Activated T-helper 2 cell treated with anti-CD3 and anti-CD28 coated beads, Interferon-gamma antibody, Interleukin-2, Interleukin-4, amounts not matched to agents 10 μg/mL and 5 μg/mL and 100 μg/mL, durations not matched to agents 14 hours and 24 hours and 36 hours (primary cell): ENCODE data around the gene ECHS1. TPM values are rescaled to one million over a fixed set of nuclear protein-coding genes. Genes with fewer than 3 reads are reported as not detected.

ENCODE experiments used
- DNase-seq: peaks from one replicate; pipeline ENCODE4 v3.0.0; 2021; ENCODE audit warnings: low spot score
- H3K27ac Mint-ChIP-seq: one replicate; pipeline ENCODE4 v1.8.0; 2021; ENCODE audit warnings: mixed read lengths
- H3K27me3 Mint-ChIP-seq: one replicate; pipeline ENCODE4 v1.8.0; 2021; ENCODE audit warnings: low read depth, mixed read lengths
- H3K36me3 Mint-ChIP-seq: one replicate; pipeline ENCODE4 v1.8.0; 2021; ENCODE audit warnings: low read depth, mixed read lengths
- H3K4me1 Mint-ChIP-seq: one replicate; pipeline ENCODE4 v1.8.0; 2021; ENCODE audit warnings: low read depth, mixed read lengths
- H3K4me3 Mint-ChIP-seq: one replicate; pipeline ENCODE4 v1.8.0; 2021; ENCODE audit warnings: low read depth, mild to moderate bottlenecking, moderate library complexity, mixed read lengths
- H3K9me3 Mint-ChIP-seq: one replicate; pipeline ENCODE4 v1.8.0; 2021; ENCODE audit warnings: mixed read lengths
- intact Hi-C: fragments of 100-400 bp; cut with micrococcal nuclease; formaldehyde crosslinking; loops from one replicate; pipeline ENCODE4 v1.15.1; 2023
- total RNA-seq: library from RNA; stranded (reverse); gene quantifications from 2 replicates; pipeline ENCODE4 v1.2.3, GENCODE V29; 2022

ECHS1 gene
- total RNA-seq, 1 donor from 2014 or later: 74.2 TPM

DNA sequence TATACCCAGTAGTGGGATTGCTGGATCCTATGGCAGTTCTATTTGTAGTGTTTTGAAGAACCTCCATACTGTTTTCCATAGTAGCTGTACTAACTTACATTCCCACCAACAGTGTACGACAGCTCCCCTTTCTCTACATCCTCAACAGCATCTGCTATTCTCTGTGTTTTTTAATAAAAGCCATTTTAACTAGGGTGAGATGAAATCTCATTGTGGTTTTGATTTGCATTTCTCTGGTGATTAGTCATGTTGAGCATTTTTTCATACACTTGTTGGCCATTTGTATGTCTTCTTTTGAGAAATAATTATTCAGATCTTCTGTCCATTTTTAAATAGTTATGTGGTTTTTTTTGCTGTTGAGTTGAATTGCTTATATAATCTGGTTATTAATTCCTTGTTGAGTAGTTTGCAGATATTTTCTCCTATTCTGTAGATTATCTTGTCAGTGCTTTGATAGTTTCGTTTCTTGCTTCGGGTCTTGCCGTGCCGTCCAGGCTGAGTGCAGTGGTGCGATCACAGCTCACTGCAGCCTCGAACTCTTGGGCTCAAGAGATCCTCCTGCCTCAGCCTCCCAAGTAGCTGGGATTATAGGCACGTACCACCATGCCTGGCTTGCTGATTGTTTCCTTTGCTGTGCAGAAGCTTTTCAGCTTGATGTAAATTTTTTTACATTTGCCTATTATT lies 32.8 kb upstream of the ECHS1 start:
- peaks cover 91% of the 10 kb centered on the region for H3K36me3 Mint-ChIP-seq
- DNase-seq: no peak
- H3K9me3 Mint-ChIP-seq: peaks cover 32% of the 10 kb centered on the region
- intact Hi-C loops: no loop called here
- H3K27ac Mint-ChIP-seq: no peak overlapping the region
- H3K27me3 Mint-ChIP-seq: no peaks in the 10 kb centered on the region
- no peak overlapping the region for H3K4me3 Mint-ChIP-seq
- peaks cover 28% of the 10 kb centered on the region for H3K4me1 Mint-ChIP-seq

DNA sequence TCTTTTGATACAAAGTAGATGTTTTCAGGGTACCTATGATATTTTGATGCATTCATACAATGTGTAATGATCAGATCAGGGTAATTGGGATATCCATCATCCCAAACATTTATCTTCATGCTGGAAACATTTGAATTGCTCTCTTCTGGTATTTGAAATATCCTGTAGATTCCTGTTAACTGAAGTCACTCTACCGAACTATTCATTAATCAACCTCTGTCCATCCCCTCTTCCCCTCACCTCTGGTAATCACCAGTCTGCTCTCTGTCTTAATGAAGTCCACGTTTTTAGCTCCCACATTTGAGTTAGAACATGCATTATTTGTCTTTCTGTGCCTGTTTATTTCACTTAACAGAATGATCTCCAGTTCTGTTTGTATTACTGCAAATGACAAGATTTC lies 32.1 kb upstream of the ECHS1 start:
- no peak overlapping the region for H3K4me3 Mint-ChIP-seq
- intact Hi-C loops: no loop called here
- H3K9me3 Mint-ChIP-seq: peaks cover 25% of the 10 kb centered on the region
- peaks cover 33% of the 10 kb centered on the region for H3K4me1 Mint-ChIP-seq
- no peaks in the 10 kb centered on the region for H3K27me3 Mint-ChIP-seq
- no peak overlapping the region for H3K27ac Mint-ChIP-seq
- H3K36me3 Mint-ChIP-seq: peaks cover 89% of the 10 kb centered on the region
- DNase-seq: no peak

DNA sequence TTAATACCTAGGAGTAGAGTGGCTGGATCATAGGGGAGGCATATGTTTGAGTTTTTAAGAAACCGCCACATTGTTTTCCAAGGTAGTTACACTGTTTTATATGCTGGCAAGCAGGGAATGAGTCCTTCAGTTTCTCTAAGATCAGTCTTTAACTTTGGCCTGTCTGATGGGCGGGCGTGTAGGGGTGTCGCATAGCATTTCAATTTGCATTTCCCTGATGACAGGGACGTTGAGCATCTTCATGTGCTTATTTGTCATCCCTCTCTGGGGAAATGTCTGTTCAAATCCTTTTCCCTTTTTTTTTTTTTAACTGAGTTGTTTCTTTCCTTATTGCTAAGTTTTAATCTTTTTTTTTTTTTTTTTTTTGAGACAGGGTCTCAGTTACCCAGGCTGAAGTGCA lies 30.6 kb upstream of the ECHS1 start:
- peaks cover 87% of the 10 kb centered on the region for H3K36me3 Mint-ChIP-seq
- no peak for DNase-seq
- H3K4me1 Mint-ChIP-seq: peaks cover 35% of the 10 kb centered on the region
- no peaks in the 10 kb centered on the region for H3K27me3 Mint-ChIP-seq
- H3K9me3 Mint-ChIP-seq: peaks cover 12% of the 10 kb centered on the region
- H3K4me3 Mint-ChIP-seq: no peak overlapping the region
- intact Hi-C loops: no loop called here
- no peak overlapping the region for H3K27ac Mint-ChIP-seq

DNA sequence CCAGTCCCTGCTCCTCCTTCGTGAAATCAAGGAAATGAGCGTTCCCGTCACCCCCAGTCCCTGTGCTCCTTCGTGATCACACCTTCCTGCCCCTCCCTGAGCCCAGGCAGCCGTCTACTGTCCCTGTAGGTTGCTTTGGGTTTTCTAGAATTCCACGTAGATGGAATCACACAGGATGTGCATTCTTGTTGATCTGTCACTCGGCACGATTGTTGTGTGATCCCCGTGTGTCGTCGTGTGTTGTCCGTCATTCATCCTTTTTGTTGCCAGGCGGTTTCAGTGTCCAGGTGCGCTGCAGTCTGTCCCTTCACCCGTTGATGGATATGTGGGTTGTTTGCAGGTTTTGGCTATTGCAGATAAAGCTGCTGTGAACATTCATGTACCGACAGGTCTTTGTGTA lies 30.2 kb upstream of the ECHS1 start:
- intact Hi-C loops: no loop called here
- H3K27ac Mint-ChIP-seq: no peak overlapping the region
- peaks cover 8% of the 10 kb centered on the region for H3K9me3 Mint-ChIP-seq
- DNase-seq: no peak
- peaks cover 35% of the 10 kb centered on the region for H3K4me1 Mint-ChIP-seq
- H3K36me3 Mint-ChIP-seq: peaks cover 87% of the 10 kb centered on the region
- H3K4me3 Mint-ChIP-seq: no peak overlapping the region
- no peaks in the 10 kb centered on the region for H3K27me3 Mint-ChIP-seq

DNA sequence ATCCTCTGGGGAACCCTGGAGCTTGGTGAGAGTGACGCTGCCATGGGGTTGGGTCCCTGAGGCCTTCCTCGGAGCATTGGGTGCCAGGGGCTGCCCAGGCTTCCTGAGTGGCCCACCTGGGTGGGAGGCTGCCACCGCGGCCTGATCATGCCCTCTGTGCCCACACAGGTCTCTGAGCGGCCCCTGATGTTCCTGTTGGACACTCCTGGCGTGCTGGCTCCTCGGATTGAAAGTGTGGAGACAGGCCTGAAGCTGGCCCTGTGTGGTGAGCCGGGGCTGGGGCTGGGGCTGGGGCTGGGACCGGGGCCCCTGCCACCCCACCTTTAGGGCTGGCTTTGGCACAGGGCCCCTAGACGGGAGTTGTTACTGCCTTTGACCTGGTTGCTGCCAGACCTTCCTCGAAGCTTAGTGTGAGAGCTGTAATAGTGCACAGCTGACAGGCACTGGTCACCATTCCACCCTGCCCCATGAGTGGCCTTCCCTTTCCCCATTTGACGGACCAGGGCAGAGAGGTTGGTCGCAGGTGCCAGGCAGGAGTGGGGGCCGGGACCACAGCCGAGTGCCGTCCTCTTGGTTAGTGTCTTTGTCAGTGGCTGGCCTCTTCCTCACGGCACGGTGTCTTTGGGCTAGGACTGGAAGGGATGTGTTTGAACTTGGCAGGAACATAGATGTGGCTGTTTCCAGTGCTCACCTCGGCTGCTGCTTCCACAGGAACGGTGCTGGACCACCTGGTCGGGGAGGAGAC lies 29.0 kb upstream of the ECHS1 start:
- no peak overlapping the region for H3K27ac Mint-ChIP-seq
- intact Hi-C loops: no loop called here
- H3K36me3 Mint-ChIP-seq: peaks cover 84% of the 10 kb centered on the region
- no peaks in the 10 kb centered on the region for H3K9me3 Mint-ChIP-seq
- no peak for DNase-seq
- H3K4me1 Mint-ChIP-seq: peaks cover 35% of the 10 kb centered on the region
- no peaks in the 10 kb centered on the region for H3K27me3 Mint-ChIP-seq
- H3K4me3 Mint-ChIP-seq: no peak overlapping the region

DNA sequence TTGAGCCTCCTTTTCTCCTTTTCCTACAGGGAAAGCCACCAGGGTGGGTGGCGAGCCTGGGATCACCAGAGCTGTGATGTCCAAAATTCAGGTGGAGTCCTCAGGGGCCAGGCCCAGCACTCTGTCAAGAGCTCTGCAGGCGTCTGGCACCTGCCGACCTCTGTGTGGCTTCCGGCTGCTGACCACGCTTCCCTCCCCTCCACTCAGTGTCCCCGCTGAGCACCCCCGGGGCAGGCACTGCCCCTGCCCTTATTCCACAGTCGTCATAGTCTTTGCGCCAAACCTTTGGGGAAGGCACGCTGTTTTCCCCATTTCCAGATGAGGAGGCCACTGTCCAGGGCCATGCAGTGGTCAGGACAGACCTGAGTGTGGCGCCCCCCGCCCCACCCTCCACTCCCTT lies 28.3 kb upstream of the ECHS1 start:
- no peaks in the 10 kb centered on the region for H3K27me3 Mint-ChIP-seq
- peaks cover 84% of the 10 kb centered on the region for H3K36me3 Mint-ChIP-seq
- DNase-seq: peak; percentile 7
- H3K4me1 Mint-ChIP-seq: peaks cover 31% of the 10 kb centered on the region
- no peak overlapping the region for H3K27ac Mint-ChIP-seq
- no peak overlapping the region for H3K4me3 Mint-ChIP-seq
- intact Hi-C loops: no loop called here
- no peaks in the 10 kb centered on the region for H3K9me3 Mint-ChIP-seq

DNA sequence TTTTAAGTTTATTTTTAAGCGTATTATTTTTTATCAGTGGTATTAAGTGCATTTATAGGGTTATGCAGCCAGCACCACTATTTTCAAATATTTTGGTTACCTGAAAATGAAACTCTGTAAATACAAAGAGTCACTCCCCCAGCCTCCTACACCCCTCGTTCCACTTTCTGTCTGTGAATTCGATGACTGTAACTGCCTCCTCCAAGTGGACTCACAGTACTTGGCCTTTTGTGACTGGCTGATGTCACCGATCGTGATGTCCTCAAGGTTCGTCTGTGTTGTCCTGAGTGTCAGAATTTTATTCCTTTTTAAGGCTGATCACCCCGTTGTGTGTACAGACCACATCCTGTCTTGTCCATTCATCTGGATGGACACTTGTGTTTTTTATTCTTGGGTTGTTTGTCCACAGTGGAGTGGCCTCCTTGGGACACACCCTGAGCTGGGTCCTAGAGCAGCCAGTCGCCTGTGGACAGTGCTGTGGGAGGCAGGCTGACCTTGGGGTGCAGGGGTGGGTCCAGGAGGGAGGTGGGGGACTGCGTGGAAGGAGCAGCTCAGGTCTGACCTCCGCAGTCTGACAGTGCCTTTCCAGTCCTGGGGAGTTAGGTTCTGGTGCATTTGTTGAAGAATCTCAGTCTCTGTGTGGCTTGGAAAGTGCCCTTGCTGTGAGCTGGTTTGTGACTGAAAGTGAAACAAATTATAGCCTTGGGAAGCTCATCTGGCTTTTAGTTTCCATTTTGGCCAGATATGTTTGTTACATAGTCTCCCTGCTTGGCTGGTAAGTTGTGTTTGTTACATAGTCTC lies 27.7 kb upstream of the ECHS1 start:
- intact Hi-C loops: no loop called here
- H3K27ac Mint-ChIP-seq: peak overlapping the region; percentile 71
- H3K4me1 Mint-ChIP-seq: peaks cover 27% of the 10 kb centered on the region
- no peaks in the 10 kb centered on the region for H3K9me3 Mint-ChIP-seq
- peaks cover 79% of the 10 kb centered on the region for H3K36me3 Mint-ChIP-seq
- no peak overlapping the region for H3K4me3 Mint-ChIP-seq
- DNase-seq: peak; percentile 14
- H3K27me3 Mint-ChIP-seq: no peaks in the 10 kb centered on the region

DNA sequence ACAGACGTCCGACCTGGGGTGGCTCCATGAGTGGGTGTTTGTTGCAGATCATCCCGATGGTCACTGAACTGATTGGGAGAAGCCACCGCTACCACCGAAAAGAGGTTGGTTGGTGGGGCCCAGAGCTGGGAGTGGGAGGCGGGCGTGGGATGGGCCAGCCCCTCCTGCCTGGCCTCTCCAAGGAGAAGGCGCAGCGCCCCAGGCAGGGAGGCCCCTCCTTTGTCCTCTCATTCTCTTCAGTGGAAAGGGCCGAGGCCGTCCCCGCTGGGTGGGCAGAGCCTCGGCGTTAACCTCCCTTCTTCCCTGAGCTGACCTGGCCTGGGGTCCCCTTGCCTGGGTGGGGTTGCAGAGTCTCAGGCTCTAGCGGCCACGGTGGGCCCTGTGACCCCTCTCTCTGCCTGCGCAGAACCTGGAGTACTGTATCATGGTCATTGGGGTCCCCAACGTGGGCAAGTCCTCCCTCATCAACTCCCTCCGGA lies 26.0 kb upstream of the ECHS1 start:
- Mint-ChIP-seq H3K27me3 (no peaks in the 10 kb centered on the region), H3K4me3 (no peak overlapping the region), H3K4me1 (peaks cover 22% of the 10 kb centered on the region), H3K9me3 (no peaks in the 10 kb centered on the region), H3K36me3 (peaks cover 75% of the 10 kb centered on the region), H3K27ac (no peak overlapping the region)
- intact Hi-C loops: no loop called here
- DNase-seq: peak; percentile 7

DNA sequence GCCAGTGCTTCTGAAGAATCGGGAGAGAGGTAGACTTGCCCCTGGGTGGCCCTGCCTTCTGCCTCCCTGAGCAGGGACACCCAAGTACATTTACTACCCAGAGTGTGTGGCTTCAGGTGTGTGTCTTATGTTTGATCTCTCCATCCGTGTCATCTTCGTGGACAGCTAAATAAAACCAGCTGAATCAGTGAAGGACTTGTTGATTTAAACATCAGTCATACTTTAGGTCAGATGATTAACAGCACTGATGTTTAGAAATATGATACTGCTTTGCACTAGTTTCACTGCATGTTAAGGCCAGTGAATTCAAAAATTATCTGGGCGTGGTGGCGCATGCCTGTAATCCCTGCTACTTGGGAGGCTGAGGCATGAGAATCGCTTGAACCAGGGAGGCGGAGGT lies 24.8 kb upstream of the ECHS1 start:
- Mint-ChIP-seq H3K4me3 (no peak overlapping the region), H3K36me3 (peaks cover 65% of the 10 kb centered on the region), H3K4me1 (peaks cover 24% of the 10 kb centered on the region), H3K27ac (no peak overlapping the region), H3K27me3 (no peaks in the 10 kb centered on the region), H3K9me3 (no peaks in the 10 kb centered on the region)
- DNase-seq: no peak
- intact Hi-C loops: no loop called here

DNA sequence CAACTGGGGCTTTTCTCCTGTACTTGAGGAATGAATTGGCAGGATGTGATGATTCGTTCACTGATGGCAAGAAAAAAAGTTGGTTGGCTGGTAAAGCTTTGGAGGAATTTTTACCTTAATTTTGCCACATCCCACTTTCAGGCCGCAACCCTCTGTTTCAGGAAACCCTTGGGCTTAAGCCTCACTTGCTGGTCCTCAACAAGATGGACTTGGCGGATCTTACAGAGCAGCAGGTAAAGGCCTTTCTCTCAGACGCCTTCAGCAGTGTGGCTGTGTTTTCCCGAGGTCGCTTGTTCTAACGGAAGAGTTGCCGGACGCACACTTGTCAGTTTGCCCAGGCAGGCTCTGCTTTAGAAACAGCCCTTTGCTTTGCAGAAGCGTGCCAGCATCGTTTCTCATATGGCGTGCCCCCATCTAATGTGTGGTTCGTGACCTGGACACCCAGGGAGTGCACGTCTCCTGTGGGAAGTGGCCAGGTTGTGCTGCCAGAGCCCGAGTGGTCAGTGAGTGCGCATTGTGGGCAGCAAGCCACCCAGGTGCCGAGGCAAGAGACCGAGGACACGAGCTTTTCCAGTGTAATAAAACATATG lies 23.0 kb upstream of the ECHS1 start:
- peak; percentile 8 for DNase-seq
- intact Hi-C loops: no loop called here
- H3K36me3 Mint-ChIP-seq: peaks cover 55% of the 10 kb centered on the region
- H3K27ac Mint-ChIP-seq: peak overlapping the region; percentile 52
- no peaks in the 10 kb centered on the region for H3K27me3 Mint-ChIP-seq
- peaks cover 27% of the 10 kb centered on the region for H3K4me1 Mint-ChIP-seq
- no peaks in the 10 kb centered on the region for H3K9me3 Mint-ChIP-seq
- no peak overlapping the region for H3K4me3 Mint-ChIP-seq

DNA sequence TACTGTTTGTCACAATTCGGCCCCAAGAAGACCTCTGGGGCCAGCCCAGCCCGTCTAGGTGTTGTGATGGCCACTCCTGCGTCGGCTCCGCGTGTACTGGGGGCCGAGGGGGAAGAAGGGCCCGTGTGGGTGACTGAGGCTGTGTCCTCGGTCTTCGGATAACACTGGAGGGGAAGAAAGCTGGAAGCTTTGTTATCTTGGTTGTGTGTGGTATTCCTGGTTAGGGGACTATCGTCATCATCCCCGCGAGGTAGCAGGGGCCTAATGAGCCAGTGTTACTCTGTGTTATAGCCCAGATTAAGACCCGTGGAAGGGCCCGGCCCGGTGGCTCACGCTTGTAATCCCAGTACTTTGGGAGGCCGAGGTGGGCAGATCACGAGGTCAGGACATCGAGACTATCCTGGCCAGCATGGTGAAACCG lies 21.7 kb upstream of the ECHS1 start:
- Mint-ChIP-seq H3K4me1 (peaks cover 33% of the 10 kb centered on the region), H3K27me3 (no peaks in the 10 kb centered on the region), H3K4me3 (peak overlapping the region; percentile 96), H3K9me3 (no peaks in the 10 kb centered on the region), H3K27ac (peak overlapping the region; percentile 96), H3K36me3 (peaks cover 49% of the 10 kb centered on the region)
- intact Hi-C loops: loop anchor here (1.0 to 5.0 kb wide), 2 partner anchors 38 to 68 kb away; no protein-coding TSS in a partner anchor
- no peak for DNase-seq

DNA sequence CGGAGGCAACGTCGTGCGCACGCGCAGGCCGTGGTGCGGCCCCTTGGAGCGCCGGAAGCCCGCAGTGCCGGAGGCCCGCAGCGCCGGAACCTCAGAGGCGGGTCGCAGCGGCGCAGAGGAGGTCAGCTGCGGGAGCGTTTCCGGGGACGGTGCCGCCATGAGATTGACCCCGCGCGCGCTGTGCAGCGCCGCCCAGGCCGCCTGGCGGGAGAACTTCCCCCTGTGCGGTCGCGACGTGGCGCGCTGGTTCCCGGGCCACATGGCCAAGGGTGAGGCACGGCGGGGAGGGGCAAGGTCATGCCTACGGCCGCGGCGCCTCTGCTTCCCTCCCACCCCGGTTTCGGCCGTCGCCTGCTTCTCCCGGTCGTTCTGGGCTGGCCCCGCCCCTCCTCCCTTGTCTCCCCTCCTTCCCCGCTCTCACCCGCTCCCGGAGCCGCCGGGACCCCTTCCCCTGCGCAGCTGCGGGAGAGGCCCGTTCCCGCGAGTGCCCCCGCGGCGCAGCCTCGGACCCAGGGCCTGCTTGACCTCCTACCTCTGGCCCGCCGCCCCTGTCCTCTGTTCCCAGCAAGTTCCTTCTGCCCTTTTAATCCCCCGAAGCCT lies 21.0 kb upstream of the ECHS1 start, which contains the start of gene MTG1:
Gene MTG1, plus strand, starts transcription at position 94 of the 600 bp plus-strand sequence. Its CDS starts 64 bp downstream, at position 158.
- H3K9me3 Mint-ChIP-seq: no peaks in the 10 kb centered on the region
- peaks cover 34% of the 10 kb centered on the region for H3K4me1 Mint-ChIP-seq
- H3K4me3 Mint-ChIP-seq: peak within 1 kb of the TSS; percentile 96
- H3K36me3 Mint-ChIP-seq: peaks cover 43% of the 10 kb centered on the region
- H3K27me3 Mint-ChIP-seq: no peaks in the 10 kb centered on the region
- DNase-seq: peak; percentile 93
- peak within 1 kb of the TSS; percentile 96 for H3K27ac Mint-ChIP-seq
- intact Hi-C loops: loop anchor here (1.0 to 5.0 kb wide), 2 partner anchors 37 to 67 kb away; no protein-coding TSS in a partner anchor
